RWPE1 (cell line): ENCODE measurements around the gene AHCYL1.
A peak's percentile ranks its signal among the peaks of the same experiment; 100 is the strongest.

Experiments used
- CTCF ChIA-PET: fragments of 350-600 bp; sonication (Branson Sonifier 250); formaldehyde crosslinking; extraction: SDS; loops from one replicate; lab custom pipeline; 2021; lab: Yijun Ruan, JAX
- POLR2A ChIA-PET: fragments of 400-600 bp; formaldehyde crosslinking; extraction: SDS; loops from one replicate; lab custom pipeline; 2020; ENCODE audit warnings: antibody characterized with exemption; ENCODE audit not compliant: low non-redundant PET; lab: Yijun Ruan, JAX
- DNase-seq: peaks from one replicate; pipeline ENCODE4 v3.0.0; 2012; ENCODE audit warnings: low spot score
- H3K27ac ChIP-seq: fragments of 450-650 bp; 2 replicates; pipeline ENCODE4 v1.5.1; 2017
- CTCF ChIP-seq: fragments of 450-650 bp; conservative IDR thresholded peaks from 2 replicates; pipeline ENCODE4 v1.5.1; 2017; ENCODE audit warnings: low read depth, mild to moderate bottlenecking

Gene AHCYL1

GRCh38 chr1:109978761-109979488, 5.6 kb upstream of the AHCYL1 start:
- ChIA-PET CTCF (interaction anchor here (0.6 to 10.3 kb wide), 7 partner anchors 75 to 438 kb away, joined by 3 to 239 read pairs (median 3); no protein-coding TSS in a partner anchor), POLR2A (interaction anchor here (0.5 kb wide), 1 partner anchor 86 kb away, joined by 3 read pairs; no protein-coding TSS in a partner anchor)
- H3K27ac ChIP-seq, result no peak overlapping the region

DNA sequence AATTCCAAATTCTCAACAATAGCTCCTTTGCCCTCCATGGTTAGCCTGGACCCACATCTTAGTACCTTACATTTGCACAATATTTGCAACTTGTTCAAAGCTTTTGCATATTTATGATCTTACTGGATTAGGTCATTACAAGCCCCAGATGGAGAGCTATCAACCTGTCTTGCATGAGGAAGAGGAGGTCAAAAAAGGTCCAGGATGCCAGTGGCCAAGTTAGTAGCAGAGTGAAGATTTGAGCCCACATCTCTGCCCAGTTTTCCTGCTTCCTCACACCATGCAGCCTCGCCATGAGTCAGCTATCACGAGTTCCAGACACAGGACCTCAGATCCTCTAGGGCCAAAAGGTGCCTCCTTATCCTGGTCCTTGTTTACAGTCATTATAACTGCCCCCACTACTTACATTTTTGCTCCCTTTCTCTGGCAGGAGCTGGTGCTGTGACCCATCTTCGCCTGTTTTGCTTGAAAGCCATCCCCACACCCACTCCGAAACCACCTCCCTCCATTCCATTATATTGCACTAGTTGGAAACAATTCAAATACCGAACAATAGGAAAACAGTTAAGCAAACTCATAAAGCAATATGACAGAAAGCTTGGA, 5.0 kb upstream of the AHCYL1 start:
- no peak for DNase-seq
- TF ChIP-seq CTCF, result no peak
- POLR2A ChIA-PET, result no interaction called here
- CTCF ChIA-PET, result interaction anchor here (0.6 to 10.3 kb wide), 6 partner anchors 74 to 434 kb away, joined by 3 to 239 read pairs (median 4); no protein-coding TSS in a partner anchor
- H3K27ac ChIP-seq, result no peak overlapping the region

More at GRCh38 chr1:109978761-109979488, 5.6 kb upstream of the AHCYL1 start:
- no peak for TF ChIP-seq CTCF
- DNase-seq, result no peak

DNA sequence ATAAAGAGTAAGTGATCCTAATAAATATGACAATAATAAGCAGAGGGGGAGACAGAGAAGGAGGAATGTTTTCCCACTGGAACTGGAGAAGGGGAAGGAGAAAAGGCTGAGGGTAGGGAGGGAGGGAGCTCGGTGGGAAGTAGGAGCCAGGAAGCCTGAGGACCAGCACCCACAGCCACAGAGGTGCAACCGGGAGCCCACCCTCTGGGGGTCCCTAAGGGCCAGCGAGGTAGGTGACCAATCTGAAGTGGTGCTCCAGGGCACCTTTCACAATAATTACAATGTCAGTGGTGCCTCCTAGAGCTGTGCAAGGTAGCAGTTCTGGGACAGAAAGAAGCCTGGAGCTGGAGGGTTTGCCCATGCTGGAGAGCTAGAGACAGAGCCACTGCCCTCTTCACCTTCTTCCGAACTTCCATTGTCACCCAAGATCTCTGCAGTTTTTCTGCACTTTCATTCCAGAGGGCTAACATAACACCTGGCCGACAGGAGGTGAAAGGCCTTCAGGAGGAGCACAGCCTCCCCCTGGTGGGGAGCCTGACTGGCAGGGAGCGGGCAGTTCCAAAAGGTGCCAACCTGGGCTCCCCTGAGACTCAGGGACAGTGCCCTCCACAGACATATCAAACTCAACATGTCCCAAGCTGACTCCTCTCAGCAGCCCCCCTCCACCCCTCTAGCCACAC, 4.1 kb upstream of the AHCYL1 start:
- TF ChIP-seq CTCF, result peak; percentile 60
- peak; percentile 66 for DNase-seq
- CTCF ChIA-PET, result interaction anchor here (0.6 to 10.3 kb wide), 16 partner anchors 14 to 458 kb away, joined by 3 to 239 read pairs (median 4); no protein-coding TSS in a partner anchor
- POLR2A ChIA-PET, result no interaction called here
- H3K27ac ChIP-seq, result no peak overlapping the region

GRCh38 chr1:109981004-109981335, 3.6 kb upstream of the AHCYL1 start:
- ChIA-PET CTCF (interaction anchor here (0.6 to 10.3 kb wide), 15 partner anchors 50 to 435 kb away, joined by 3 to 239 read pairs (median 4); no protein-coding TSS in a partner anchor), POLR2A (no interaction called here)
- 0 out of 2 replicates have a peak, but pooled peaks have one; percentile 21 for TF ChIP-seq CTCF
- no peak for DNase-seq
- no peak overlapping the region for H3K27ac ChIP-seq

- CTCF ChIA-PET, result interaction anchor here (0.5 to 10.3 kb wide), 24 partner anchors 7 to 1629 kb away, joined by 3 to 239 read pairs (median 4); partner anchors contain the start of gene GSTM5
- no peak for DNase-seq
- POLR2A ChIA-PET, result no interaction called here
- no peak overlapping the region; the same call in 1 of the 2 replicates for H3K27ac ChIP-seq
- no peak for TF ChIP-seq CTCF
Observed at GRCh38 chr1:109983380-109984189, 980 bp upstream of the AHCYL1 start.

GRCh38 chr1:109984190-109984455, 442 bp upstream of the AHCYL1 start:
- POLR2A ChIA-PET, result interaction anchor here (0.6 to 0.7 kb wide), 3 partner anchors 14 to 476 kb away, joined by 3 read pairs; no protein-coding TSS in a partner anchor
- peak overlapping the region; percentile 85 for H3K27ac ChIP-seq
- TF ChIP-seq CTCF, result no peak
- DNase-seq, result no peak
- CTCF ChIA-PET, result interaction anchor here (0.5 to 10.3 kb wide), 28 partner anchors 8 to 1629 kb away, joined by 3 to 239 read pairs (median 4); partner anchors contain the start of gene GSTM5
